ENCODE measurements around the gene TMEM132D.

DNA sequence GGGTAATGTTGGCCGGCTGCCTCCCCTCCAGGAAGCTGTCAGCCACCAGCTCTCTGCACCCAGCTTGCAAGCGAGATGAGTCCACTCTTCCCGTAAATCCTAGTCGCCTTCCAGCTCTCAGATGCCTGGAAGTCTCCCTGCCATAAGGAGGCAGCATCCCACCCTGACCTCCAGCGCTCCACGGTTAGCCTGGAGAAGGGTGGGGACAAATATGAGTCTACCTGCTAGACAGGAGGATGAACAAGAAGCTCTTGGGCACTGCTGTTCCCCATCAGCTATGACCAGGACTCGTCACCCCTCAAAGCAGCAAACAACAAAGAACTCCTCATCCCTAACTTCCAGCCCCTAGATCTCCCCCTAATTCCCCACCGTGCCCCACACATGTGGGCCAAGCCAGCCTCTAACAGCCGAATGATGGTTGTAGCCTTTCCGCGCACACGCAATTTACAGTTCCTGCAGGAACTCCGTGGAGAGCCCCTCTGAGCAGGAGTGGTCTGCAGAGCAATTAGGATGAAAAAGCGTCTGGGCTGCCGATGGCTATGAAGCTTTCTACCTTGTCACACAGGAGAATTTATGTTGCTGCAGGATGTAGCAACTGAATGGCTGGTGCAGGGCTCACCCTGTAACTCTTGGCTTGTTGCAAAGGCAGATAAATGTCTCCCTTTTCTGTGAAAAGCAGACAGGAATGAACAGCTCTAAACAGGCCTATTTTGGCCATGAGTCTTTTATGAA lies 869.1 kb downstream of the TMEM132D start:
- TF ChIP-seq, protein P1, sequence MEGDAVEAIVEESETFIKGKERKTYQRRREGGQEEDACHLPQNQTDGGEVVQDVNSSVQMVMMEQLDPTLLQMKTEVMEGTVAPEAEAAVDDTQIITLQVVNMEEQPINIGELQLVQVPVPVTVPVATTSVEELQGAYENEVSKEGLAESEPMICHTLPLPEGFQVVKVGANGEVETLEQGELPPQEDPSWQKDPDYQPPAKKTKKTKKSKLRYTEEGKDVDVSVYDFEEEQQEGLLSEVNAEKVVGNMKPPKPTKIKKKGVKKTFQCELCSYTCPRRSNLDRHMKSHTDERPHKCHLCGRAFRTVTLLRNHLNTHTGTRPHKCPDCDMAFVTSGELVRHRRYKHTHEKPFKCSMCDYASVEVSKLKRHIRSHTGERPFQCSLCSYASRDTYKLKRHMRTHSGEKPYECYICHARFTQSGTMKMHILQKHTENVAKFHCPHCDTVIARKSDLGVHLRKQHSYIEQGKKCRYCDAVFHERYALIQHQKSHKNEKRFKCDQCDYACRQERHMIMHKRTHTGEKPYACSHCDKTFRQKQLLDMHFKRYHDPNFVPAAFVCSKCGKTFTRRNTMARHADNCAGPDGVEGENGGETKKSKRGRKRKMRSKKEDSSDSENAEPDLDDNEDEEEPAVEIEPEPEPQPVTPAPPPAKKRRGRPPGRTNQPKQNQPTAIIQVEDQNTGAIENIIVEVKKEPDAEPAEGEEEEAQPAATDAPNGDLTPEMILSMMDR (IDR thresholded peaks at IDR 0.05; ENCODE audit: extremely low read depth in 1 of 2, insufficient read depth in 1 of 2, low read depth in 1 of 2, low read length in 2 of 2): no peak
- TF ChIP-seq GATA2 (IDR thresholded peaks at IDR 0.05; ENCODE audit: insufficient read depth, insufficient read length, low read depth, low read length) (no peak), POLR2A (IDR thresholded peaks at IDR 0.05; ENCODE audit: low read depth, low read length) (no peak)
